Amniotic epithelial cell (primary cell): Measurements from ENCODE around the gene MED13.
A peak's percentile ranks its signal among the peaks of the same experiment; 100 is the strongest.
"Not testable (repeated sequence)": the region's sequence is repeated elsewhere in the genome, so short reads cannot be mapped to it uniquely, and the experiment has no call there.

Experiments used
- DNase-seq: peaks from one replicate; pipeline ENCODE4 v3.0.0-alpha.2; 2010; ENCODE audit warnings: low read depth

MED13 gene

DNA sequence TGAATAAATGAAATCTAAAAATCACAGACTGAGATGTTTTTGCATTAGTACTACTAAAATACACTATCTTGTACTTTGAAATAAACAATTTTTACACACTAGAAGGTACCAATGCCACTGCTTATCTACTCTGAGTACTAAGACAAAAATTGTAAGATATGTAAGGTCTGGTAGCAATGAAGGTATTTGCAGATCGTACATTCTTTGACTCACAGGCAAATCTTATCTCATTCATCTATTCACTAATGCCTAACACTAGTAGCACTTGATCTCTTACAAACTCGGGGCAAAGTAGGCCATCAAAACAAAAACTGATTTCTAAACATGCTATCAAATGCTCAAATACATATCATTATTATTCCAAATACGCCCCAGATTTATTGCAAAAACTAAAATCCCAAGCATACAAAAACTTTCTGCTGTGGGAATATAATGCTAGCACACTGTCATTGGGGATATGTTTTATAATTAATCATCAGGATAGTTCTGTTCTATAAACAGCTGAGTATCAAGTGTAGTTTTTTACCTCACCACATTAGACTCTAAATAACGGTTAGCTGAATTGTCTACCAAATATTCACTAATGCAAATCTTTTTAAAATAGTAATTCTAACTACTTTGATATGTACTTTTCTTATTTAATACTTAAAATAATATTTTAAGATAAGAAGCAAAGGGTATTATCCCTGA, 68.0 kb downstream of the MED13 start:
- peak; percentile 56 for DNase-seq

DNA sequence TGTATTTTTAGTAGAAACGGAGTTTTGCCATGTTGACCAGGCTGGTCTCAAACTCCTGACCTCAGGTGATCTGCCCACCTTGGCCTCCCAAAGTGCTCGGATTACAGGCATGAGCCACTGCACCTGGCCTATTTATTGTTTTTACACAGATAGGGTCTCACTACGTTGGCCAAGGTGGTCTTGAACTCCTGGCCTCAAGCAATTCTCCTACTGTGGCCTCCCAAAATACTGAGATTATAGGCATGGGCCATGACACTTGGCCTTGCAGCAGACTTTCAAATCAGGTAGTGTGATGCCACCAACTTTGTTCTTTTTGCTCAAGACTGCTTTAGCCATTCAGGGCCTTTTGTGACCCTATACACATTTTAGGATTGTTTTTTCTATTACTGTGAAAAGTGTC, 75.6 kb downstream of the MED13 start:
- no peak for DNase-seq

DNA sequence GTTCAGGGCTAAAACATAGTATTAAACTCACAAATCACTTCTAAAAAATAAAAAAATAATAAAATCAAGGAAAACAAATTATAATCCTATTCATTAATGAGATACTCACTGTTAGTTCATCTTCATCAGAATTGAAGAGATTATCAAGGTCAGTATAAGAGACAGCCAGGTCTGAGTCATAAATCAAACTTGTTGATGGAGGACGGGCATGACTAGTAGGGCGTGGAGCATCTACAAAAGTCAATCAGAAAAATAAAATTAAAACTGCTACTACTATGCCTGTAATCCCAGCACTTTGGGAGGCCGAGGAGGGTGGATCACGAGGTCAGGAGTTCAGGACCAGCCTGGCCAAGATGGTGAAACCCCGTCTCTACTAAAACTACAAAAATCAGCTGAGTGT, 78.2 kb downstream of the MED13 start:
- no peak for DNase-seq

- no peak for DNase-seq
Observed at GRCh38 chr17:61984821-61985220, 80.3 kb downstream of the MED13 start.

DNA sequence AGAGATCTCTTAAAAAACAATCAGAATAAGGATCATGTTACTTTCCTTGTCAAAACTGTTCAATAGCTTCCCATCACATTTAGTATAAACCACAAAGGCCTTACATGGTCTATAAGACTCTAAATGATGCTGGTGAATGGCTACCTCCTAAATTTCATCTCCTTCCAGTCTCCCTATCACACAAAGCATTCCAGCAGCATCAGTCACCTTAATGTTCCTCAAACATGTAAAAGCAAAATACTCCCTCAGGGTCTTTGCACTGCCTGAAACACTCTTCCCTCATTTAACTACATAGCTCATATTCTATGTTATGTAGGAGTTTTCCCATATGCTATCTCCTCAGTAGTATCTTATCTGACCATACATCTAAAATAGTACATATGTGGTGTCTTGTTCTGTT, 83.8 kb downstream of the MED13 start:
- peak; percentile 11 for DNase-seq

- DNase-seq = no peak
Observed at GRCh38 chr17:61980535-61980934, 84.5 kb downstream of the MED13 start.

GRCh38 chr17:61974115-61974514, 91.0 kb downstream of the MED13 start:
- DNase-seq = no peak

DNA sequence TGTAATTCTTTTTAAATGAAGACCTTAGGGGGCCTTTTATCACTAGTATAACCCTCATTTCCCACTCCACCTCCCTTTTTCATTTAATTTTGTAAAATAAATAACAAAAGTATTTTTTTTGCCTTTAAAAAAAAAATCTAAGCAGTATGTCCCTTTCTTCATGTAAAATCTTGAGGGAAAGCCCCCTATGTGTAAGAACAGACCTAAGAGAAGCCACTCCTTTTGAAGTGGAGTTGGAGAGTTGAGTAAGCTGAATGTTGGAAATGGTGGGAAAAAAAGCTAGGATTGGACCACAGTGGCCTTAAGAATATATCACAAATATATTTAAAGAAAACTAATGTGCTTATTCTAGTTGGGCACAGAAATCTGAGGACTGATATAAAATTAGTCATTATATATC, 92.8 kb downstream of the MED13 start:
- DNase-seq = no peak

DNA sequence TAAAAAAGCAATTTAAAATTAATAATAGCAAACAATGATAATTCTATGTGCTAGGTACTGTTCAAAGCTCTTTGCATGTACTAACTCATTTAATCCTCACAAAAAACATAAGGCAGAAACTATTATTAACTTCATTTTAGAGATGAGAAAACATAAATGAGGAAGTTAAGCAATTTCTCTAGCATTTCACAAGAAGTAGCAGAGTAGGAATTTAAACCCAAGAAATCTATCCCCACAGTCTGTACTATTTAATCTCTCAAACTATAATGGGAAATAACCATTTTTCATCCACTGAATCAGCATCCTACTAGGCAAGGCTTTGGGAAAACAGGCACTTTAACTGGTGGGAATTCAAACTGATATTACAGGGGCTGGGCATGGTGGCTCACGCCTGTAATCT, 95.0 kb downstream of the MED13 start:
- peak; percentile 71 for DNase-seq

DNA sequence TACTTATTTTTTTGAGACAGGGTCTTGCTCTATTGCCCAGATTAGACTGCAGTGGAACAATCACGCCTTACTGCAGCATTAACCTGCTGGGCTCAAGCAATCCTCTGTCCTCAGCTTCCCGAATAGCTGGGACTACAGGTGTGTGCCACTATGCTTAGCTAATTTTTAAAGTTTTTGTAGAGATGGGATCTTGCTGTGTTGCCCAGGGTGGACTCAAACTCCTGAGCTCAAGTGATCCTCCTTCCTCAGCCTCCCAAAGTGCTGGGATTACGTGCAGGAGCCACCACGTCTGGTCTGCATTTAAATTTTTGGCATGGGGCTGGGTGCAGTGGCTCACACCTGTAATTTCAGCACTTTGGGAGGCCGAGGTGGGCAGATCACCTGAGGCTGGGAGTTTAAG, 96.3 kb downstream of the MED13 start:
- DNase-seq = no peak

DNA sequence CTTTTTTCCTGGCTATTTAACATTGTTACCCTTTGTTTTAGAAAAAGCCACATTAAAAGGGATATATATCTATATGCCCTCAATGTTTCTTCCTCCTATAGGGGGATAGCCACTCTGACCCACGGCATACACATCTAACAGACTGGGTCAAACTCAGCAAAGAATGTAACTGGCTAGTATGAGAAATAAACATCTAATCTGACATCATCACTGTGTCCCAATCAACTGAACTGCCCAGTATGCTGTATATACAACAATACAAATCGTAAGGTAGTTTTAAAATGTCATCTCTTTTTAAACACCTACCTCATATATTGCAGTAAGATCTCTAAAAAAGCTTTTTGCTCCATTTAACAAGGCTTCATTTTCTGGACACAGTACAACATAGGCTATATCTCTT, 97.3 kb downstream of the MED13 start:
- DNase-seq = peak; percentile 34

DNA sequence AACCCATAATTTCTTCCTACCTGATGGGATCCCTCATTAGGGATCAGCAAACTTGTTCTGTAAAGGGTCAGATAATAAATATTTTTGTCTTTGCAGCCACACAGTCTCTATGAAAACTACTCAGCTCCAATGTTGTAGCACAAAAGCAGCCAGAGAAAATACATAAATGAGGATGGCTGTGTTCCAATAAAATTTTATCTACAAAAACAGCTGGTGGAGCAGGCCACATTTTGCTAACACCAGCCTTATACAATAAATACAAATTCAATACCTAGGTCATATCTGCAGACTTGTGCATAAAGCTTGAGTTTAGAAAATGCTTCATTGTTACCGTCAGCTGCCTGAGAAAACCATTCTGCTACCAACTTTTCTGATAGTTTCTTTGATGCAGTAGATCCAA, 98.9 kb downstream of the MED13 start:
- DNase-seq = no peak

- DNase-seq = no peak
Observed at GRCh38 chr17:61955619-61956018, 109.5 kb downstream of the MED13 start.

GRCh38 chr17:61947367-61948078, 117.6 kb downstream of the MED13 start:
- no peak for DNase-seq

- no peak for DNase-seq
Observed at GRCh38 chr17:61946359-61946758, 118.7 kb downstream of the MED13 start.

- no peak for DNase-seq
Observed at GRCh38 chr17:61943117-61943516, 122.0 kb downstream of the MED13 start.

GRCh38 chr17:61942085-61942484, 123.0 kb downstream of the MED13 start:
- no peak for DNase-seq

- no peak for DNase-seq
Observed at GRCh38 chr17:61928101-61928436, 137.0 kb downstream of the MED13 start.

DNA sequence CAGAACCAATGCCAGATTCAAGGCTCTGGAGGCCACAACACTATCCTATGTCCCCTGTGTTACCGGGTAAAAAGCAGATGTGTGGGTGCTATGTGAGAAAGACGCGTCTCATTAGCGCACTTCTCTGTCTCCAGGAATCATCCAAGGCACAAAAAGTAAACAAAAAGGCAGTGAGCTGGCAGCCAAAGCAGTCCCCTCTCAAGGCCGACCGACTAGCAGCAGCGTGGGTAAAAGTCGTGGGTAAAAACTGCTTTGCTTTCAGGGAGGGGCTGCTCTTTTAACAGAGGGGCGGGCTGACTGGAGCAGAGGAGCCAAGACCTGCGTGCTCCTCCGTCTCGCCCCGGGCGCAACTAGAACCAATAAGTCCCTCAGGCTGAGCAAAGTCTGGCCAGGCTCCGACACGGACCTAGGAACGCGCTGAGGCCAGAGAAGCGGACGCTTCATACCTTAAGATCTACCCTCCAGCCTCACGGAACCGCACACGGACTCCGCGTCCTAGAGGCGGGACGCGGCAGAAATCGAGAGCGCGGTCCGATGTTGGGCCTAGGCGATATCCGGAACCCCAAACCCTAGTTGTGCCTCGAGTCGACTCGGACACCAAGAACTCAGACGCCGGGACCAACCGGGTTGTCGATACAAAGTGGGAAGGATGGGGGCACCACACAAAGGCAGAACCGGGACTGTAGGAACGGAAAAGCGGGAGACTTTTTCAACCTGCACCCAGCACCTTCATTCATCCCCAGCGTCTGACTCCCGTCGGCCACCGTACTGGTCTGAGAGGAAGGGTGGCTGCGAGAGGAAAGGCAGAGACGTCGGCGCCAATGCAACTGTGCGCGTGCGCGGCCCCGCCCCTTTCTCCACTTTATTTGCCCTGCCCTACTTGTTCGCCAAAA, 137.6 kb downstream of the MED13 start, which contains the start of gene INTS2:
Gene INTS2, minus strand, starts transcription at position 775 of the 893 bp plus-strand sequence. CDS start 1,338 bp downstream, outside the sequence.
- DNase-seq = peak; percentile 93

DNA sequence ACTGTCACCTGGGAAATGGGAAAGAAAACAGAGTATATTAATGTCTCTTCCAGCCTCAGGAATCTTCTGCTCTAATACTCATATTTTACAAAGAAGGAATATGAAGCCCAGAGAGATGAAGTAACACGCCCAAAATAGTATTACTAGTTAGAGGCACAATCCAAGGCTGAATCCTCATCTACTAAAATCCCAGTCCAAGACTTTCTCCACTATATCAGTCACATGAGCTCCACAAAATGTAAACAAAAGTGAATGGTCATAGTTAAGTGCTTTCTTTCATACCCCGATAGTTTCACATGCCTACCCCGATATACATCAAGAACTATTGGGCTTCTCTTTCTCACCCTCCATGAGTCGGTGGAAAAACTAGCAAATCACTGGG, 138.3 kb downstream of the MED13 start:
- peak; percentile 44 for DNase-seq

GRCh38 chr17:61915162-61915561, 149.9 kb downstream of the MED13 start:
- DNase-seq = not testable (repeated sequence)

- DNase-seq = no peak
Observed at GRCh38 chr17:61908292-61909037, 156.6 kb downstream of the MED13 start.
